Measurements from ENCODE around the gene GSTA4.

DNA sequence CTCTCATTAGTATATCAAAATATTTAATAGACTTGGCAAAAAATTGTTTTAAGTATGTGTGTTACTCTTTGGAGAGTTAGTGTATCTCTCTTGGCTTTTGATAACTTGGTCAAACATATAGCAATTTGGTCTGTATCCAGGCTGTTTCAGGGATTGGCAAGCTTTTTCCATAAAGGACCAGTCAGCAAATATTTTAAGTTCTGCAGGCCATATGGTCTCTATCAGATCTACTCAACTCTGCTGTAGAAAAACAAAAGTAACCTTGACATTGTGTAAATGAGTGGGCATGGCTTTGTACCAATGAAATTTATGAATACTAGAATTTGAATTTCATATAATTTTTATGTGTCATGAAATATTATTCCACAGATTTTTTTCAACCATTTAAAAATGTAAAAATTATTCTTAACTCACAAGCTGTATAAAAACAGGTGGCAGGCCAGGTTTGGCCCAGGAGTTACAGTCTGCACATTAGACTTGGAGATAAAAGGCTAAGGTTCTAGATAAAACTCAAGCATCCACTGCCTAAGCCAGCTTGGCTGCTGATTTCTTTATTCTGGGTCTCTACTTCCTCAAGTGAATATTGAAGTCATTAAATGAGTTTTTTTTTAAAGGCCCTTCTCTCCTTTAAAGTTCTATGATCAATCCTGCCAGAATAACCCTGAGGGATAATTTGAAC lies 13.7 kb downstream of the GSTA4 start:
- TF ChIP-seq POLR2A (IDR thresholded peaks at IDR 0.05; ENCODE audit: low read length) (no peak), GATA1 (IDR thresholded peaks at IDR 0.05; ENCODE audit: low read depth, low read length) (no peak)

All from erythroblast (primary cell).